K562 (cell line): ENCODE results near the gene TMC5. TPM values are rescaled to one million over a fixed set of nuclear protein-coding genes. Genes with fewer than 3 reads are reported as not detected.

ENCODE experiments used
- C11orf30 ChIP-seq: fragments of 450-650 bp; IDR thresholded peaks from 2 replicates; pipeline ENCODE4 v1.6.1; 2016; ENCODE audit warnings: low read depth, mild to moderate bottlenecking
- DIDO1 ChIP-seq: fragments of 450-650 bp; IDR thresholded peaks from 2 replicates; pipeline ENCODE4 v1.6.1; 2016; ENCODE audit warnings: low read depth, missing biosample characterization, missing genetic modification characterization
- ESRRA ChIP-seq: fragments of 450-650 bp; IDR thresholded peaks from 2 replicates; pipeline ENCODE4 v1.6.1; 2014; ENCODE audit warnings: low read depth, mild to moderate bottlenecking, moderate library complexity, borderline replicate concordance
- ETV1 ChIP-seq: fragments of 450-650 bp; conservative IDR thresholded peaks from 2 replicates; pipeline ENCODE4 v1.6.1; 2016; ENCODE audit warnings: missing genetic modification characterization, control low read depth, low read depth, missing compliant biosample characterization
- ETV5 ChIP-seq: sonication (generic); formaldehyde crosslinking; IDR thresholded peaks from 2 replicates; pipeline ENCODE4 v1.4.0; 2020; ENCODE audit warnings: low read depth, mild to moderate bottlenecking, missing genetic modification reagents
- FOXK2 ChIP-seq, 2 experiments: fragments of 450-650 bp; IDR thresholded peaks in 1 of 2; conservative IDR thresholded peaks in 1 of 2; 2 replicates each; pipeline ENCODE4 v1.6.1; 2016; ENCODE audit warnings: low read depth in 2 of 2, mild to moderate bottlenecking in 1 of 2
- HNRNPH1 ChIP-seq: fragments of 200-400 bp; formaldehyde crosslinking; optimal IDR thresholded peaks from 2 replicates; pipeline ENCODE3; 2017; ENCODE audit warnings: low read depth, mild to moderate bottlenecking, low read length, moderate library complexity
- ILK ChIP-seq: fragments of 450-650 bp; IDR thresholded peaks from 2 replicates; pipeline ENCODE4 v1.6.1; 2016; ENCODE audit warnings: missing genetic modification characterization, low read depth, mild to moderate bottlenecking, missing compliant biosample characterization, moderate library complexity, borderline replicate concordance
- KDM2B ChIP-seq: fragments of 250-450 bp; sonication (Bioruptor Pico); IDR thresholded peaks from 2 replicates; pipeline ENCODE4 v1.8.0; 2021; ENCODE audit warnings: mild to moderate bottlenecking, moderate library complexity
- KHSRP ChIP-seq: fragments of 450-650 bp; IDR thresholded peaks from 2 replicates; pipeline ENCODE4 v1.6.1; 2017
- KLF16 ChIP-seq: IDR thresholded peaks from 2 replicates; pipeline ENCODE4 v1.6.1; 2016; ENCODE audit warnings: antibody characterized with exemption
- LEF1 ChIP-seq: fragments of 450-650 bp; IDR thresholded peaks from 2 replicates; pipeline ENCODE4 v1.6.1; 2016; ENCODE audit warnings: mild to moderate bottlenecking
- PKNOX1 ChIP-seq: fragments of 450-650 bp; IDR thresholded peaks from 2 replicates; pipeline ENCODE4 v1.6.1; 2016
- PML ChIP-seq: IDR thresholded peaks from 2 replicates; pipeline ENCODE4 v1.6.1; 2012; ENCODE audit warnings: low read length, inconsistent platforms
- POLR2A ChIP-seq: fragments of 450-650 bp; conservative IDR thresholded peaks from 2 replicates; pipeline ENCODE4 v1.6.1; 2016
- RAD21 ChIP-seq, 2 experiments: fragments of 250-450 bp in 1 of 2; fragments of 450-650 bp in 1 of 2; sonication (Bioruptor Pico) in 1 of 2; formaldehyde crosslinking in 1 of 2; IDR thresholded peaks in 1 of 2; conservative IDR thresholded peaks in 1 of 2; 2 replicates each; pipeline versions ENCODE4 v1.4.0 to v1.8.0; 2020 to 2022; ENCODE audit warnings: mild to moderate bottlenecking in 2 of 2, moderate library complexity in 1 of 2
- THAP7 ChIP-seq: fragments of 250-450 bp; sonication (Bioruptor Pico); IDR thresholded peaks from 2 replicates; pipeline ENCODE4 v1.5.0; 2021
- ZEB2 ChIP-seq: fragments of 450-650 bp; IDR thresholded peaks from 2 replicates; pipeline ENCODE4 v1.6.1; 2016
- ZNF124 ChIP-seq: sonication (generic); formaldehyde crosslinking; IDR thresholded peaks from 2 replicates; pipeline ENCODE4 v1.8.1; 2022; ENCODE audit warnings: missing genetic modification reagents
- ZNF507 ChIP-seq: conservative IDR thresholded peaks from 2 replicates; pipeline ENCODE4 v1.6.1; 2017; ENCODE audit warnings: missing genetic modification characterization, missing compliant biosample characterization
- ZNF644 ChIP-seq: fragments of 200-800 bp; sonication (Bioruptor generic); IDR thresholded peaks from 2 replicates; pipeline ENCODE4 v1.6.1; 2016; ENCODE audit warnings: low read depth, missing genetic modification characterization, missing compliant biosample characterization
- ZNF707 ChIP-seq: fragments of 250-450 bp; sonication (Bioruptor Pico); conservative IDR thresholded peaks from 2 replicates; pipeline ENCODE4 v1.8.0; 2022; ENCODE audit warnings: inconsistent platforms, mild to moderate bottlenecking, moderate library complexity
- polyA plus RNA-seq, 8 experiments: library from polyadenylated mRNA; depleted of rRNA in 4 of 8; stranded (reverse) in 5 of 8; unstranded in 3 of 8; fragments of >200 nt; fragmentation: Nextera tagmentation in 2 of 8; fragmentation: Illumina TruSeq in 1 of 8; extraction: Ambion mirVana in 2 of 8; extraction: Trizol in 1 of 8; gene quantifications; 2 replicates each; pipeline versions ENCODE4 v1.2.1 to v1.2.3, GENCODE V29; 2011 to 2014; ENCODE audit warnings: inconsistent platforms in 1 of 8, missing spikeins in 1 of 8
- total RNA-seq, 7 experiments: library from RNA; depleted of rRNA in 6 of 7; stranded (reverse); fragments of >200 nt in 6 of 7; fragmentation: Illumina TruSeq in 2 of 7; extraction: Trizol in 2 of 7; gene quantifications; 2 replicates each; pipeline versions ENCODE4 v1.2.1 to v1.2.3, GENCODE V29; 2011 to 2021; ENCODE audit warnings: low replicate concordance in 1 of 7
- TF ChIP-seq, protein P1 (sequence below): sonication (generic); formaldehyde crosslinking; IDR thresholded peaks from 2 replicates; pipeline ENCODE4 v1.8.0; 2022; ENCODE audit warnings: mild to moderate bottlenecking, missing genetic modification reagents
- TF ChIP-seq, protein P2 (sequence below): sonication (generic); formaldehyde crosslinking; IDR thresholded peaks from 2 replicates; pipeline ENCODE4 v1.8.0; 2023; ENCODE audit warnings: mild to moderate bottlenecking, missing genetic modification reagents
- TF ChIP-seq, protein P3 (sequence below): fragments of 250-450 bp; sonication (Bioruptor Pico); IDR thresholded peaks from 2 replicates; pipeline ENCODE4 v1.8.0; 2021; ENCODE audit warnings: moderate library complexity, mild to moderate bottlenecking, inconsistent platforms

TMC5 gene
- total and polyA plus RNA-seq, 9 of the 15 experiments (the other 6 are each of a cell fraction or from before 2014, with no cell fraction given) = 0.83 to 2.6 (median 1.6) TPM

DNA sequence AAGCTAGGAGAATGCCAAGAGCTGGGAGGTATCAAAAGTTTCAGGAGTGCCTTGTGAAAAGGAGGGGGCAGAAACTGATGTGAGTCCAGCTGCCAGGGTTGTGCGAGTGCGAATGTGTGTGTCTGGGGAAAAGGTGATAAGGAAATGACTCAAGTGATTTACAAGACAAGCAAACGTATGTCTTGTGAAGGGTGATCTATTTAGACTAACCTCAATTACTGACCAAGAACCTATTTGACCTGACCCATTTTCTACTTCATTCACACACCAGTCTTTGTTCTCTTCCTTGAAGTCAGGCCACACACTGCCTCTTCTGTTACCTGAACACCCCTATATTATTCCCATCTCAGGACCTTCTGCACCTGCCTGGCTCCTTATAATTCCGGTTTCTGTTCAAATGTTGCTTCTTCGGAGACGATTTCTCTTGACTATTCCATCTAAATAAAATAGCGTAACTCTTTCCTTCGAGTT is 103.2 kb downstream of the TMC5 start (continued):
- TF ChIP-seq, protein P1, sequence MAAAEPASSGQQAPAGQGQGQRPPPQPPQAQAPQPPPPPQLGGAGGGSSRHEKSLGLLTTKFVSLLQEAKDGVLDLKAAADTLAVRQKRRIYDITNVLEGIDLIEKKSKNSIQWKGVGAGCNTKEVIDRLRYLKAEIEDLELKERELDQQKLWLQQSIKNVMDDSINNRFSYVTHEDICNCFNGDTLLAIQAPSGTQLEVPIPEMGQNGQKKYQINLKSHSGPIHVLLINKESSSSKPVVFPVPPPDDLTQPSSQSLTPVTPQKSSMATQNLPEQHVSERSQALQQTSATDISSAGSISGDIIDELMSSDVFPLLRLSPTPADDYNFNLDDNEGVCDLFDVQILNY = no peak
- peak; percentile 57; the same call in 1 of the 2 replicates for TF ChIP-seq KHSRP
- TF ChIP-seq LEF1 = peak; percentile 86
- TF ChIP-seq ETV5 (CRISPR knock-in tag) = peak; percentile 63
- TF ChIP-seq, protein P2, sequence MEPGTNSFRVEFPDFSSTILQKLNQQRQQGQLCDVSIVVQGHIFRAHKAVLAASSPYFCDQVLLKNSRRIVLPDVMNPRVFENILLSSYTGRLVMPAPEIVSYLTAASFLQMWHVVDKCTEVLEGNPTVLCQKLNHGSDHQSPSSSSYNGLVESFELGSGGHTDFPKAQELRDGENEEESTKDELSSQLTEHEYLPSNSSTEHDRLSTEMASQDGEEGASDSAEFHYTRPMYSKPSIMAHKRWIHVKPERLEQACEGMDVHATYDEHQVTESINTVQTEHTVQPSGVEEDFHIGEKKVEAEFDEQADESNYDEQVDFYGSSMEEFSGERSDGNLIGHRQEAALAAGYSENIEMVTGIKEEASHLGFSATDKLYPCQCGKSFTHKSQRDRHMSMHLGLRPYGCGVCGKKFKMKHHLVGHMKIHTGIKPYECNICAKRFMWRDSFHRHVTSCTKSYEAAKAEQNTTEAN = no peak
- TF ChIP-seq PKNOX1 = peak; percentile 92
- no peak for TF ChIP-seq RAD21 (CRISPR knock-in tag; conservative IDR thresholded peaks at IDR 0.05 in 1 of 2, IDR thresholded peaks at IDR 0.05 in 1 of 2)
- TF ChIP-seq ZNF707 (CRISPR knock-in tag) = no peak
- TF ChIP-seq ZNF507 (tag) = no peak
- TF ChIP-seq HNRNPH1 = no peak
- TF ChIP-seq ZEB2 = peak; percentile 76; the same call in 1 of the 2 replicates
- peak; percentile 35; the same call in 1 of the 2 replicates for TF ChIP-seq ESRRA
- TF ChIP-seq ZNF124 (CRISPR knock-in tag) = no peak
- no peak for TF ChIP-seq DIDO1 (tag)
- peak; percentile 91 for TF ChIP-seq KLF16
- TF ChIP-seq ETV1 = peak; percentile 70
- peak; percentile 27; the same call in 1 of the 2 replicates for TF ChIP-seq POLR2A
- no peak for TF ChIP-seq ILK (tag)
- peak; percentile 91 for TF ChIP-seq PML
- TF ChIP-seq ZNF644 = peak; percentile 26; the same call in 1 of the 2 replicates
- peak; percentile 60; the same call in 1 of the 2 replicates for TF ChIP-seq C11orf30
- 0 out of 4 replicates have a peak, but pooled peaks of 1 of the 2 experiments have one; percentile 26 for TF ChIP-seq FOXK2 (conservative IDR thresholded peaks at IDR 0.05 in 1 of 2, IDR thresholded peaks at IDR 0.05 in 1 of 2; ENCODE audit: low read depth in 2 of 2)
- no peak for TF ChIP-seq THAP7
- TF ChIP-seq, protein P3, sequence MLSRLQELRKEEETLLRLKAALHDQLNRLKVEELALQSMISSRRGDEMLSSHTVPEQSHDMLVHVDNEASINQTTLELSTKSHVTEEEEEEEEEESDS = no peak
- TF ChIP-seq KDM2B (CRISPR knock-in tag) = no peak
